Measurements from ENCODE around the gene TMC5. TPM values are rescaled to one million over a fixed set of nuclear protein-coding genes. Genes with fewer than 3 reads are reported as not detected.
"Not testable (repeated sequence)": the region's sequence is repeated elsewhere in the genome, so short reads cannot be mapped to it uniquely, and the experiment has no call there.

The TMC5 gene
- total RNA-seq, 6 experiments from 2014 or later, result 0.06 TPM; not detected in 5

DNA sequence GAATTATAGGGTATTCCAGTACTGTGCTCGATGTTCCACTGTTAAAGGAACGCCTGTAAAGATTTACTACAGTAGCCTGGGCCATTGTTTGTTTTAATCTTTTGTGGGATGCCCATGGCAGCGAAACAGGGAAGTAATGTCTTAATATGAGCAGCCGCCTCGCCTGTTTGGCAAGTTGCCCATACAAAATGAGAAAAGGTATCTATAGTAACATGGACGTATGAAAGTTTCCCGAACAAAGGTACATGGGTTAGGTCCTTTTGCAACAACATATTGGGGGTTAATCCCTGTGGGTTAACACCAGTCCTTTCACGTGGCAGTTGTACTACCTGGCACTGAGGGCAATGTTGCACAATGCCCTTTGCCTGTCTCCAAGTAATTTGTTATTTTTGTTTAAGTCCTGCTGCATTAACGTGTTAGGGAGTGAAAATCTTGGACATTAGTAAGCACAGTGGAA lies 21.1 kb upstream of the TMC5 start:
- Mint-ChIP-seq H3K4me3 (no peak overlapping the region), H3K9me3 (peaks cover 9% of the 10 kb centered on the region), H3K36me3 (ENCODE audit: low read depth) (peaks cover 8% of the 10 kb centered on the region; the same call in 1 of the 2 replicates), H3K4me1 (ENCODE audit: low read depth) (peaks cover 15% of the 10 kb centered on the region), H3K27me3 (ENCODE audit: insufficient read depth) (peaks cover 6% of the 10 kb centered on the region), H3K27ac (no peak overlapping the region)
- no peak for DNase-seq
- TF ChIP-seq CTCF (IDR thresholded peaks at IDR 0.05), result no peak

DNA sequence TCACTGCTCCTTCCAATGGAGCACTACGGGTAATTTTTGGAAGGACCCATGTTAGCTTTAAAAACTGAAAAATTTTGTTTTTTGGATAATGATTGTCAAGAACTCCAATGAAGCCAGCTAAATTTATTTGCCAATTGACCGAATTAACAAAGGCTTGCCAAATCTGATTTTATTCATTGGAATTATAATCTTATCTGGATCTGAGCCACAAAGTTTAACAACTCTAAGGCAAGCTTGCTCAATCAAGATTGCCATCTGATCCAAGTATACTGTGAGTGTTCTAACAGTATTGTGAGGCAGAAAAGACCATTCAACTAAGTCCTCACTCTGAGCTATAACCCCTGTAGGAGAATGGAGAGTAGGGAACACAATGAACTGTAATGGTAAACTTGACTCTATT lies 20.3 kb upstream of the TMC5 start:
- not testable (repeated sequence) for H3K27ac Mint-ChIP-seq; DNase-seq; H3K4me3 Mint-ChIP-seq; H3K27me3 Mint-ChIP-seq (ENCODE audit: insufficient read depth)
- H3K9me3 Mint-ChIP-seq, result peaks cover 14% of the 10 kb centered on the region
- H3K4me1 Mint-ChIP-seq (ENCODE audit: low read depth), result peaks cover 15% of the 10 kb centered on the region
- H3K36me3 Mint-ChIP-seq (ENCODE audit: low read depth), result peaks cover 11% of the 10 kb centered on the region; the same call in 1 of the 2 replicates

DNA sequence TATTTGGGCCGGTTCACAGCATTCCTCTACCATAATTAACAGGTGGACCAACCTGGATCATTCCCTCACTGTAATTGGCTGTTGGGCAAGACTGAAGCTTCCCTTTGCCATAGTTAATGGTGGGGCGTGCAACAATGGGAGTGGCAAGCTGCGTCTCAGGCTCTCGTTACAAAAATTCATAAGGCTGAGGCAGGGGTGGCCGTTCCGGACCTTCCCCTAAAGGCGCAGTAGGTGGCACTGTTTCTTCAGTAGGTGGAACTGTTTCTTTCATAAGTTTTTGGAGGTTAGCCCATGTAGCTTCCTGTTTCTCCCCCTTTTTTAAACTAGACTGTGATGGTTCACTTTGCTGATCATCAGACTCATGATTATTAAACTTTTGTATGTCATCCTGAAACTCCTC lies 17.0 kb upstream of the TMC5 start:
- H3K4me1 Mint-ChIP-seq (ENCODE audit: low read depth), result no peaks in the 10 kb centered on the region
- H3K36me3 Mint-ChIP-seq (ENCODE audit: low read depth), result peaks cover 11% of the 10 kb centered on the region; the same call in 1 of the 2 replicates
- H3K4me3 Mint-ChIP-seq, result no peak overlapping the region
- H3K27ac Mint-ChIP-seq, result no peak overlapping the region
- TF ChIP-seq CTCF (IDR thresholded peaks at IDR 0.05), result no peak
- H3K27me3 Mint-ChIP-seq (ENCODE audit: insufficient read depth), result peaks cover 6% of the 10 kb centered on the region
- H3K9me3 Mint-ChIP-seq, result peaks cover 16% of the 10 kb centered on the region
- DNase-seq, result no peak

- no peak overlapping the region for H3K27ac Mint-ChIP-seq
Measured at GRCh38 chr16:19406891-19407491, 10.7 kb upstream of the TMC5 start.

DNA sequence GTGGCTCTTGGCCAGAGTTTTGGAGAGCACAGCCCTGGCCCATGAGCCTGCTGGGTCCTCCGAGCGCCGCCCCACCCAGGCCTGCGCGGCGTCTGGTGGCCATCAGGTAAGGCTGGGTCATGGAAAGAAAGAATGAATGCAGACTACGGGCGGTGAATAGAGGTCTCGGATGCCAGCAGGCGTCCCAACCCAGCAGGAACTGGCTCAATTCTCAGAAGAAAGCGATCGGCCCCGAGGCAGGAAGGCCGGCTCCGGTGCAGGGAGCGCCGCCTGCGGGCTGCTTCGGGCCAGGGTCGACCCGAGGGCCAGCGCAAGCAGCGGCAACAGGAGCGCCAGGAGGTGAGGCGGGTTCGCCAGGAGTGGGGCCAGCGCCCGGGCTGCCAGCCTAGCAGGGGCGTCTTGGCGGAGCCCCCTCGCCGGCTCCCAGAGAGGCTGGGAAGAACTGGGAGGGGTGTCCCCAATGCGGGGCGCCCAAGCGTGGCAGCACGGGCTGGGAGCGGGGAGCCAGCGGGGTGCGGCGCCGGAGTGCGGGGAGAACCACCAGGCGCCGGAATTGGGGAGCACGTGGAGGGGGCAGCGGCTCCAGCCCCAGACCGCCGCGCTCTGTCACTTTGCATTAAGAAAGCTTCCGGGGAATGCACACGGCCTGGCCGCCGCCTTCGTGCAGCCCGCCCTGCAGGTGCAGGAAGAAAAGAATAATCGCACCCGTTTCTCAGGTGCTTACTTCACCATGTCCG lies 7.1 kb upstream of the TMC5 start:
- H3K9me3 Mint-ChIP-seq, result no peaks in the 10 kb centered on the region; the same call in 1 of the 2 replicates
- TF ChIP-seq CTCF (IDR thresholded peaks at IDR 0.05), result no peak
- no peak overlapping the region for H3K4me3 Mint-ChIP-seq
- no peaks in the 10 kb centered on the region for H3K4me1 Mint-ChIP-seq (ENCODE audit: low read depth)
- H3K36me3 Mint-ChIP-seq (ENCODE audit: low read depth), result no peaks in the 10 kb centered on the region
- no peak for DNase-seq
- peaks cover 11% of the 10 kb centered on the region for H3K27me3 Mint-ChIP-seq (ENCODE audit: insufficient read depth)
- H3K27ac Mint-ChIP-seq, result no peak overlapping the region

More at GRCh38 chr16:19406891-19407491, 10.7 kb upstream of the TMC5 start:
- H3K9me3 Mint-ChIP-seq, result peaks cover 4% of the 10 kb centered on the region; the same call in 1 of the 2 replicates
- DNase-seq, result no peak
- H3K4me1 Mint-ChIP-seq (ENCODE audit: low read depth), result no peaks in the 10 kb centered on the region
- H3K27me3 Mint-ChIP-seq (ENCODE audit: insufficient read depth), result peaks cover 13% of the 10 kb centered on the region
- no peaks in the 10 kb centered on the region for H3K36me3 Mint-ChIP-seq (ENCODE audit: low read depth)
- no peak overlapping the region for H3K4me3 Mint-ChIP-seq
- no peak for TF ChIP-seq CTCF (IDR thresholded peaks at IDR 0.05)

DNA sequence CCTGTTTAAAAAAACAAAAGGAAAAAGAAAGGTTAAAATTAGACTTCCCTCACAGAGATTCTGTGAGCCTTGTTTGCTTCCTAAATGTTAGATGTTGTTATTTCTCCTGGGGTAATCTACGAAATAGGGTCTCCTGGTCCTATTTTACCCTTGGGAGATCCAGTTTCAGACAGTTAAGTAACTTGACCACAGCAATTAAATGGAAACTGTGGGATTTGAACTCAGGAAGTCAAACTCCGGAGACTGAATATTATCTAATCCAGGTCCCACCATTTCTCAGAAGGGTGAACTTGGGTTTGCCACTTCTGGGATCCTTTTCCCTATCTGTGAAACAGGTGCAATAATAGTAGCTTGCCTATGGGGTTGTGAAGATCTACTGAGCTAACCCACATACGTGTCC lies 6.4 kb upstream of the TMC5 start:
- Mint-ChIP-seq H3K27ac (no peak overlapping the region), H3K4me3 (no peak overlapping the region), H3K9me3 (no peaks in the 10 kb centered on the region; the same call in 1 of the 2 replicates), H3K27me3 (ENCODE audit: insufficient read depth) (peaks cover 11% of the 10 kb centered on the region), H3K36me3 (ENCODE audit: low read depth) (no peaks in the 10 kb centered on the region), H3K4me1 (ENCODE audit: low read depth) (no peaks in the 10 kb centered on the region)
- DNase-seq, result no peak
- no peak for TF ChIP-seq CTCF (IDR thresholded peaks at IDR 0.05)

- peaks cover 11% of the 10 kb centered on the region for H3K27me3 Mint-ChIP-seq (ENCODE audit: insufficient read depth)
- not testable (repeated sequence) for H3K27ac Mint-ChIP-seq; H3K4me3 Mint-ChIP-seq; H3K9me3 Mint-ChIP-seq; DNase-seq; H3K36me3 Mint-ChIP-seq (ENCODE audit: low read depth); H3K4me1 Mint-ChIP-seq (ENCODE audit: low read depth)
Measured at GRCh38 chr16:19412055-19412454, 5.6 kb upstream of the TMC5 start.
